Right ventricle myocardium inferior (tissue), 1 donor: ENCODE data around the gene FBXL4. TPM values are rescaled to one million over a fixed set of nuclear protein-coding genes. Genes with fewer than 3 reads are reported as not detected.

Experiments used
- ATAC-seq: fragments of 200-7000 bp; cut with Tn5 transposase; one replicate; pipeline ENCODE4 v1.9.1; 2020; ENCODE audit warnings: mild to moderate bottlenecking, moderate library complexity
- DNase-seq: peaks from one replicate; pipeline ENCODE4 v3.0.0; 2021; ENCODE audit errors: missing footprints
- intact Hi-C: fragments of 100-400 bp; cut with DNase I; formaldehyde crosslinking; loops from one replicate; pipeline ENCODE4 v1.11.0; 2022
- long read RNA-seq: library from polyadenylated mRNA; unstranded; transcript quantifications from one replicate; pipeline ENCODE4 v2.0.0, GENCODE V29; 2021
- total RNA-seq: library from RNA; stranded (reverse); fragmentation: NEBNext Ultra II Directional; extraction: Animal tissue kit (Norgen Biotek cat#: 25700); gene quantifications from one replicate; pipeline ENCODE4 v1.2.1, GENCODE V29; 2021
- donor health status: DM: no; HTN: yes; CAD: no; lungs with severe emphysema.

Gene FBXL4
- 18.0 TPM for total RNA-seq
- long read RNA-seq, full-length matches to known transcripts, result 6 of 11 reads
- long read RNA-seq, partial matches to known transcripts, result 2 of 11 reads
- long read RNA-seq, other reads (novel, unspliced or antisense), result 3 of 11 reads

DNA sequence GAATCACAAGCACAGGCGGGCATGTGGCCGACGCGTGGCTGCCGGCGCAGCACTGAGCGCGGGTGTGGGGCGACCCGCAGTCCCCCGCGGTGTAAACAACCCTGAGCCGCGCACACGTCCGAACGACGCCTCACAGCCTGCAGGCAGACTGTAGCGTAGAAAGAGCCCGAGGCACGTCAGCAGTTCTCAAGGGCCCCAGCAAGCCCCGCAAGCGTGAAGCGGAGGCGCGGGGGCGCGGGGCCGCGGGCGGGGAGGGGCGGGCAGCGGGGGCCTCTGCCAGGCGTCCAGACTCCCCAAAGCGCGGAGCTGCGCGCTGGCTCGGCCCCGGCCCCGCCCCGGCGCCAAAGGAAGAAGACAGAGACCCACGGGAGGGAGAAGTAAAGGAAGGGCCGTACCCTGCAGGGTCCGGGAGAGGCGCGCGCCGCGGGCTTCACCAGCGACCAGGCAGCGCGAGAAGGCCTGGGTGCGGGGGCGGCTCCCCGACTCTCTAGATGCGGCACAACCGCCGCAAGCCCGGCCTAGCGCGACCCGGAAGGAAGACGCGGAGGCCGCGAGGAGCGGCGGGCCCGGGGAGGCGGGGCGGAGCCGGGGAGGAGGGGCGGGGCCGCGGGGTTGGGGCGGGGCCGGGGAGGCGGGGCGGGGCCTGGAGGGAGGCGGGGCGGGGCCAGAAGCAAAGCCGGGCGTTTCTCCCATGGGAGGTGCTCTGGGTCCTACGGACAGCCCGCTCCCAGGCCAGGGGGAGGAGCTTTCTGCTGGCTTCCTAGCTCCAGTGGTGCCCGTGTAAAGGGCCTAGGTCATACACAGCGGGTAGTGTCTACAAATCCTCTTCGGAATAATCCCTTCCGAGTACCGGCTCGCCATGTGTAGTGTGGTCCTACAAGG is at the start of gene FBXL4:
Gene FBXL4 (minus strand): TSS at position 536 of the 882 bp plus-strand sequence. CDS start 20,958 bp downstream, outside the sequence.
- intact Hi-C loops, result no loop called here
- ATAC-seq (peak; percentile 98), DNase-seq (peak; percentile 93)

DNA sequence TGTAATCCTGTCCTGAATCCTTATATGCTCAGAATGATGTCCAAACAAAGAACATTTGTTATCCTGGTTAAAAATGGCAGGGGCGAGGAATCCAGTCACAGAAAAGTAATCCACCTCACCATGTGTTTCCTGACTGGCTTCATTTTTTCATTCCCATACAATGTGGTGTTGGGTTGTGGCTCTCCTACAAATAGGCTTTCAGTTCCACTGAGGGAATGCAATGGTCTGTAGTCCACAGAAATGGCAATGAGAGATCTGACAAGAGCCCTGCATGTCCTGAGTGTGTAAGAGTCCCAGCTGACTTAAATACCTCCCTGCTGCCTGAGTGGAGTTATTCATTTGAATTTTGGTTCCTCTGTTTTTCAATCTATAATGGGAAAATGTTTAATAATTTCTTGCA is 47.4 kb upstream of the FBXL4 start:
- intact Hi-C loops, result no loop called here
- DNase-seq (no peak), ATAC-seq (no peak)

DNA sequence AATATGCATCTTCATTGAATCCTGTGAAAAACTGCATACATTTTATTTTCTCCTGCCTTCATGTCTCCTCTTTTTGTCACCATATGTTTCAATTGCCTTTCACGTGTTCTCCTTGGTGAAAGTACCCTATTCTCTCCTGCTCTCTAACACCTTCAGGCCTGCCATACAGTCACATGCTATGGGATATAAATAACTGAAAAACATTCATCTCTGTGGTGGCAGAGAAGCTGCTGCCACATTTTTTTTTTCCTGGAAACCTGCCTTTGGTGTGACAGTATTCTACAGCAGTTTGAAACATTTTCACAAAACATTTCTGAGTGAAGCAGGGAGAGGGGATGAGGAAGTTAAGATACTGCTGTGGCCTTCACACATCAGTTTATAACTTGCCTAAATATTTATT is 44.8 kb upstream of the FBXL4 start:
- DNase-seq (no peak), ATAC-seq (peak; percentile 73)
- intact Hi-C loops, result no loop called here

GRCh38 chr6:98986071-98986615 is 38.4 kb upstream of the FBXL4 start:
- ATAC-seq (no peak), DNase-seq (no peak)
- intact Hi-C loops, result no loop called here

DNA sequence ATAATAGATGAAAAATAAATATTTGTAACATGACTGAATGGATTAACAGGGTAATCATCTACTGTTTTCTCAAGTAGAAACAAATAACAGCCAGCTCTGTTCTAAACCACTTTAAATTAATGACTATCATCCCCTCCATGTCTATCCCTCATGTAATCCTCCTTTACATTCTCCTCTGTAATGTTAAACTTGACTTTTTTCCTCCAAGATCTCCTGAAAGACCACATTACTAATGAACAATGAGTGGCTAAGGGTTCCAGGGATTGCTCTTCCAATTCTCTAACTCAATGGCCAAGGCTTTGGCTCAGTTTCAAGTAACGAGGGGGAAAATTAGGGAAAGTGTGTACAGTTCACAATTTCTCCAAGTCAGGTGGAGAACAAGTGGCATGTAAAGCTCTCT is 37.6 kb upstream of the FBXL4 start:
- intact Hi-C loops, result no loop called here
- ATAC-seq, result no peak
- DNase-seq, result no peak

GRCh38 chr6:98984121-98984520 is 36.4 kb upstream of the FBXL4 start:
- no peak for ATAC-seq
- intact Hi-C loops, result no loop called here

DNA sequence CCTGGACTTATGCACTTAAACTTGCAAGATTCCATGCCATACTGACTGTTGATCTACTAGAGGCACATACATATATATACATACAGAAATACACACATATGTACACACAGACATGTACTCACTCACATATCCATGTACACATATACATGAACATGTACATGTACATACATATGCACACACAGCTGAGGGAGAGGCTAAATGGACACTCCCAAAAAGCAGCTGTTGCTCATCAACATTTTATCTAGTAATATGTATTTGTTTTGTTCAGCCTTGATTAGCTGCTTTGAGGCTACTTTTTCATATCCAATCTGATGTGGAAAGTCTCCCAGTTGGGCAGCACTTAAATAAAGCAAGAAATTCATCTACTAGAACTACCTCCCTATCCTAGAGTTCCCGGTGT is 33.7 kb upstream of the FBXL4 start:
- ATAC-seq (no peak), DNase-seq (no peak)
- intact Hi-C loops, result no loop called here

More at GRCh38 chr6:98984121-98984520, 36.4 kb upstream of the FBXL4 start:
- DNase-seq, result no peak

DNA sequence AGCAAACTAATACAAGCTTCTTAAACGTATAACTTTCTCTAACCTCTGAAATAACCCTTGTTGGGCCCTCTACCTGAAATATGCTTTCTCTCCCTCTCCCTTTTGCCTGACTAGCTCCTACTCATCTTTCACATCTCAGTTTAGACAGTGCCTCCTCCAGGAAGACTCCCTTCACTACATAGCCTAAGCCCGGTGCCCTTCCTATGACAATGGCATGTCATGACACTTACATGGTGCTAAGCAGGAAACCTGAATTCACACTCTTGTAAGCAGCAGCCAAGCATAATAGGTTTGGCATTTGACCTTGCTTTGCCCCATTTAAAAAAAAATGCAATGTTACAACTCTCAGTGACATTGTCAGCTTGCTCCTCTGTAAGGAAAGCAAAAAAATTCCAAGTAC is 33.1 kb upstream of the FBXL4 start:
- ATAC-seq (no peak), DNase-seq (no peak)
- intact Hi-C loops, result no loop called here

- DNase-seq (no peak), ATAC-seq (no peak)
- intact Hi-C loops, result no loop called here
Observed at GRCh38 chr6:98977671-98978292, 30.0 kb upstream of the FBXL4 start.

DNA sequence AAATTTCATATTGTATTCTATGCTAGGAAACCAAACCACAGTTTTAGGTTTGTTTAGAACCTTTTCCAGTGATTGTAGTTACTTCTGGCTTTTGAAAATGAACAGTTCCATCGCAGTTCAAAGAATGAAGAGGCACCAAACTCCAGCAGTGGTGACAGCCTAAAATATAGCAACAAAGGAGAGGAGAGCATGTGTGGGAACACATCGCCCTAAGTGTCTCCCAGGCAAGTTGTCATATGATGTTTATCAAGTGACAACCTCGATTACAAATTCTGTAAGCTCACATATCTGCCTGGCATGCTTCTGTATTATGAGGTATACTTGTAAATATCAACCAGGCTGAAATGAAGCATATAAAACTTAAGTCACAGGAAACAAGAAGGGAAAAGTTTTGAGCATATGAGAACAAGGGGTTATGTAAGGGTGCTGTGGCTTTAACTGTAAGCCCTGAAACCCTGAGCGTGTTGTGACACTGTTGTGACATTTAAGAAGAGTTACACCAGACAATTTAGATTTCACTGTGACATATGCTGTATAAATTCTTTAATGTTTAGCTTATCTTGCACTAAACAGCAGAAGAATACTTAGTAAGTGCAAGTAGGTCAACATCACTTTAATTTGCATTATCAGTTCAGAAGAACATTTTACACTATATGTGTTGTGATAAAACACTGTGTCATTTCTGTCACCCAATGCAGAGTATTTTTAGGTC is 29.1 kb upstream of the FBXL4 start:
- no peak for DNase-seq
- peak; percentile 48 for ATAC-seq
- intact Hi-C loops, result no loop called here

- DNase-seq (no peak), ATAC-seq (no peak)
- intact Hi-C loops, result no loop called here
Observed at GRCh38 chr6:98975421-98975820, 27.7 kb upstream of the FBXL4 start.

DNA sequence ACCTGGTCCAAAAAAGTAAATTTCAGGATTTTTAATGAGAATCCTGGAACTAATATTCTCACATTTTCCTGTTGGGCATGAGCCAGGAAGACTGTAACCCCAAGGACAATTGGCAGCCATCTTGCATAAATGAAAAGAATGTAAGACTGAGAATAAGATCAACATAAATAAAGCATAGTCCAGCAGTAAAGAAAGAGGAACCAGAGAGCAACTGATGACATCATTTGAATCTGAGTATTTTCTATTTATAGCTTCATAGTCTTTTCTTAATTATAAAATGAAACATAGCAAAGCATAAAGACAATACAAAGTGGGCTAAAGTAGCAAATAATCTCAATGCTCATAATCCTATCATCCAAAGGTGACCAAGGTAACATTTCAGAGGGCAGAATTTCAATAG is 26.6 kb upstream of the FBXL4 start:
- intact Hi-C loops, result no loop called here
- no peak for DNase-seq
- no peak for ATAC-seq

DNA sequence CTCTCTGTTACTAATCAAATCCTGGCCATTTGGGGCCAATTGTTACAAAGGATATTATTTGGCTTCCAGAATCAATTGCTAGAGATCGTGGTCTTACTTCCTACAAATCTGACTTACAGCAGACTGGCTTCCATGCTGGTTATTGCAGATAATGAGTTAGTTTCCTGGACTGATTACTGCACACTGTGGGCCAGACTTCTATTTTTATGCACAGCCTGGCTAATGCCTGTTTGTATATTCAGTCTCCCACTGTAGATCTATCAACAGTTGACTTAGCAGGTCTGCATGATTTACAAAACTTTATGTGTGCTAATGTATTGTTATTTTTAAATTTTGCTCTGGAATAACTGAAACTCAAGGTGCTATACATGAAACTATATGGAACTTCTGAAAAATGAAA is 25.8 kb upstream of the FBXL4 start:
- intact Hi-C loops, result no loop called here
- ATAC-seq (no peak), DNase-seq (no peak)

DNA sequence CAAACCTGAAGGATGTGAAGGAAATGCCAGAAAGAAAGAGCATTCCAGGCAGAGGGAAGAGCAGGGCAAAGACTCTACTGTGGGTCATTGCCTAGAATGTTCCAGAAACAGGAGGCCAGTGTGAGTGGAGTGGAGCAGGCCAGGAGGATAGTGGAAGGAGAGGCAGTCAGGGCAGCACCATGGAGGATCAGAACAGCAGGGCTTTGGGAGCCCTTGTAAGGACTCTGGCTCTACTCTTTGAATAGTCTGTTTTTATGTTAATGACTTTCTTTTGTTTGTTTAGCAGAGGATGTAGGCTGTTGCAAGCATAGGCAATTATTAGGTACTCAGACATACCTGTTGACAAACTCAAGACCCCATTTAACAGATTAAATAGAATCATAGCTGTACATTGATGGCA is 23.6 kb upstream of the FBXL4 start:
- intact Hi-C loops, result no loop called here
- DNase-seq, result no peak
- no peak for ATAC-seq

DNA sequence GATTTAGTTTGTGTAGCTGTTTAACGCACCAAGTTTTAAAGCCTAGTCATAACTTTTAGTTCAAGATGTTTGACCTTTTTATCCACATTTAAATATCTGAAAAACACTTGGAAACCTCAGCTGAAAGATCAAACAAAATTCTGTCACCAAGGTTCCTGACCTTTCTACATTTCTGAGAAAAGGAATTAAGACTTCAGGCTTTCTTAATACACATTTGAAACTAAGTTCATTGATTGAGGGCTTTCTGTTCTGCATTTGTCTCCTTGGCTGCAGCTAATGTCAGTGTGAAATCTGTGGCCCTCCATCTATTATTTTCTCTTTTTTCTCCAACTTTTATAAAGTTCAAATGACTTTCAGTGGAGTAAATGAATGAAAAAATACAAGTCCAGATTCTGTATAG is 22.7 kb upstream of the FBXL4 start:
- ATAC-seq (no peak), DNase-seq (no peak)
- intact Hi-C loops, result no loop called here

- no peak for ATAC-seq
- intact Hi-C loops, result no loop called here
- DNase-seq, result no peak
Observed at GRCh38 chr6:98967616-98968015, 19.9 kb upstream of the FBXL4 start.

DNA sequence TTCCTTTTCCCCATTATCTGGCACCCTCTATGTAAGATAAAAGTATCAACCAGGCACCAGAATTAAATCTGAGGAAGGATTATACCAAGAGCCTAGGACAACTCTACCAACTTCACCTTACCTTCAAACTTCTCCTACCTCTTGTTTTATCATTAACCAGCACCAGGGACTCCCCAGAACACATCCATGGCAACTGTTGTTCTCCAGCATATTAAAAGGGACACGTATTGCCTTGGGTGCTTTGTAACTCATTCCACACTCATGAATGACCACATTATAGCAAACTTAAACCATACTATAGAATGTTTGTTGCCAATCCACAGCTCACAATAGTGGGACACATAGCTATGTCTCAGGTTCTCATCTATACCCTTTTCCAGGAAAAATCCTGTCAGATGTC is 11.9 kb upstream of the FBXL4 start:
- DNase-seq, result no peak
- intact Hi-C loops, result no loop called here
- no peak for ATAC-seq

- ATAC-seq (no peak), DNase-seq (no peak)
- intact Hi-C loops, result no loop called here
Observed at GRCh38 chr6:98958776-98959175, 11.0 kb upstream of the FBXL4 start.

DNA sequence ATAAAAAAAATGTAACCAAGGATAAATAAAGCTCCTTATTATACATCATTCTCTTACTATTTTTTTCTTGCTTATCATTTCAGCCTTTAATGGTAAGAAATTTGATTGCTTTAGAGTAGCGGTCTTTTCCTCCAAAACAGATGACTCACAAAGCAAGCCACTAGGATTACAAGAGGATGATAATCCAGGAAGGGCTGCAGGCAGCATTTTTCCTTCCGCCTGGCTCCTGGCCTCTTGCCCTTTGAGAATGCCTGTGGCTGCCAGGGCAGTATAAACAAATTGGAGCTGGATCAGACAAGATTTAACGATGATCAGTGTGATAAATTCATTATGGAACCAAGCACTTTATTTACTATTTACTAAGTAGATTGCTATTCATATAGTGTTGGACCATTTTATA is 9.7 kb upstream of the FBXL4 start:
- no peak for DNase-seq
- intact Hi-C loops, result no loop called here
- no peak for ATAC-seq
